ENCODE results near the gene HPS4. TPM values are rescaled to one million over a fixed set of nuclear protein-coding genes. Genes with fewer than 3 reads are reported as not detected.

HPS4 gene
- total RNA-seq, 1 experiment from 2014 or later: 40.7 TPM

GRCh38 chr22:26487996-26488395 is 4.4 kb upstream of the HPS4 start:
- DNase-seq: no peak
- Mint-ChIP-seq H3K4me3 (ENCODE audit: low read depth, unreplicated experiment) (no peak overlapping the region), H3K4me1 (ENCODE audit: low read depth, unreplicated experiment) (peaks cover 31% of the 10 kb centered on the region), H3K36me3 (ENCODE audit: insufficient read depth, unreplicated experiment) (peaks cover 54% of the 10 kb centered on the region), H3K27me3 (ENCODE audit: unreplicated experiment) (no peaks in the 10 kb centered on the region), H3K9me3 (ENCODE audit: low read depth, unreplicated experiment) (no peaks in the 10 kb centered on the region), H3K27ac (ENCODE audit: unreplicated experiment) (no peak overlapping the region)
- TF ChIP-seq, protein P1, sequence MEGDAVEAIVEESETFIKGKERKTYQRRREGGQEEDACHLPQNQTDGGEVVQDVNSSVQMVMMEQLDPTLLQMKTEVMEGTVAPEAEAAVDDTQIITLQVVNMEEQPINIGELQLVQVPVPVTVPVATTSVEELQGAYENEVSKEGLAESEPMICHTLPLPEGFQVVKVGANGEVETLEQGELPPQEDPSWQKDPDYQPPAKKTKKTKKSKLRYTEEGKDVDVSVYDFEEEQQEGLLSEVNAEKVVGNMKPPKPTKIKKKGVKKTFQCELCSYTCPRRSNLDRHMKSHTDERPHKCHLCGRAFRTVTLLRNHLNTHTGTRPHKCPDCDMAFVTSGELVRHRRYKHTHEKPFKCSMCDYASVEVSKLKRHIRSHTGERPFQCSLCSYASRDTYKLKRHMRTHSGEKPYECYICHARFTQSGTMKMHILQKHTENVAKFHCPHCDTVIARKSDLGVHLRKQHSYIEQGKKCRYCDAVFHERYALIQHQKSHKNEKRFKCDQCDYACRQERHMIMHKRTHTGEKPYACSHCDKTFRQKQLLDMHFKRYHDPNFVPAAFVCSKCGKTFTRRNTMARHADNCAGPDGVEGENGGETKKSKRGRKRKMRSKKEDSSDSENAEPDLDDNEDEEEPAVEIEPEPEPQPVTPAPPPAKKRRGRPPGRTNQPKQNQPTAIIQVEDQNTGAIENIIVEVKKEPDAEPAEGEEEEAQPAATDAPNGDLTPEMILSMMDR (IDR thresholded peaks at IDR 0.05; ENCODE audit: unreplicated experiment): no peak
- CTCF ChIA-PET: no interaction called here
- intact Hi-C loops (cut with micrococcal nuclease; ENCODE audit: unreplicated experiment): no loop called here
- no TSS peak for BruUV-seq (replicated peaks)

- no peaks in the 10 kb centered on the region for H3K27me3 Mint-ChIP-seq (ENCODE audit: unreplicated experiment)
- no peak overlapping the region for H3K4me3 Mint-ChIP-seq (ENCODE audit: low read depth, unreplicated experiment)
- CTCF ChIA-PET: no interaction called here
- no peaks in the 10 kb centered on the region for H3K9me3 Mint-ChIP-seq (ENCODE audit: low read depth, unreplicated experiment)
- peaks cover 63% of the 10 kb centered on the region for H3K36me3 Mint-ChIP-seq (ENCODE audit: insufficient read depth, unreplicated experiment)
- no peak for DNase-seq
- no TSS peak for BruUV-seq (replicated peaks)
- H3K27ac Mint-ChIP-seq (ENCODE audit: unreplicated experiment): no peak overlapping the region
- TF ChIP-seq, protein P1 (IDR thresholded peaks at IDR 0.05; ENCODE audit: unreplicated experiment): no peak
- peaks cover 47% of the 10 kb centered on the region for H3K4me1 Mint-ChIP-seq (ENCODE audit: low read depth, unreplicated experiment)
- intact Hi-C loops (cut with micrococcal nuclease; ENCODE audit: unreplicated experiment): no loop called here
Measured at GRCh38 chr22:26486394-26486793, 2.8 kb upstream of the HPS4 start.

DNA sequence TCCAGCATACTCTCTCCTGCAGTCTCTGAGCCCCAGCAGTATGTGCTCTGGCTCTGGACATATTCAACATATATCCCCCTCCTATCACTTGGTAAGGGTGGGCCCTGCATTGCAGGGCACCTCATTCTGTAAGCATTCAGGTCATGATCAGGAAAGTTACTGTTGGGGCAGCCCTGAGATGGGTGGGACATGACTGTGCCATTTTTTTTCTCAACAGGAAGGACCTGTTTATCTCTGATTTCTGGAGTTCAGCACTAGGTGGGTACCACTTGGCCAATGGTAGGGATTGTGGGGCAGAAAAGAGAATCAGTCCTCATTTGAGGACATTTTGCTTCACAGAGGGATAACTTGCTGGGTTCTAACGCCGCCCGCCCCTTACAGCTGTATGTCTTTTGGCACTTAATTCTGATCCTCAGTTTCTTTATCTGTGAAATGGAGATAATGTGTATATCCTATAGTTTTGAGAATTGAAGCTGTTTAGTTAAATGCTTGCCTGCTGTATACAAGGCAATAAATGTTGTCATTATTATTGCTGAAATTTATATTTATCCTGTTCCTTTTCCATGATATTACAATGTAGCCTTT is 2.3 kb upstream of the HPS4 start:
- intact Hi-C loops (cut with micrococcal nuclease; ENCODE audit: unreplicated experiment): no loop called here
- CTCF ChIA-PET: no interaction called here
- no peak for DNase-seq
- Mint-ChIP-seq H3K27me3 (ENCODE audit: unreplicated experiment) (no peaks in the 10 kb centered on the region), H3K36me3 (ENCODE audit: insufficient read depth, unreplicated experiment) (peaks cover 65% of the 10 kb centered on the region), H3K4me1 (ENCODE audit: low read depth, unreplicated experiment) (peaks cover 52% of the 10 kb centered on the region), H3K4me3 (ENCODE audit: low read depth, unreplicated experiment) (peak overlapping the region; percentile 85), H3K9me3 (ENCODE audit: low read depth, unreplicated experiment) (no peaks in the 10 kb centered on the region), H3K27ac (ENCODE audit: unreplicated experiment) (no peak overlapping the region)
- BruUV-seq (replicated peaks): no TSS peak
- TF ChIP-seq, protein P1 (IDR thresholded peaks at IDR 0.05; ENCODE audit: unreplicated experiment): no peak

- Mint-ChIP-seq H3K4me1 (ENCODE audit: low read depth, unreplicated experiment) (peaks cover 56% of the 10 kb centered on the region), H3K36me3 (ENCODE audit: insufficient read depth, unreplicated experiment) (peaks cover 60% of the 10 kb centered on the region), H3K4me3 (ENCODE audit: low read depth, unreplicated experiment) (peak overlapping the region; percentile 85), H3K27me3 (ENCODE audit: unreplicated experiment) (no peaks in the 10 kb centered on the region), H3K27ac (ENCODE audit: unreplicated experiment) (no peak overlapping the region), H3K9me3 (ENCODE audit: low read depth, unreplicated experiment) (no peaks in the 10 kb centered on the region)
- no peak for DNase-seq
- BruUV-seq (replicated peaks): no TSS peak
- CTCF ChIA-PET: interaction anchor here (0.6 to 1.5 kb wide), 3 partner anchors 17 to 121 kb away, joined by 3 to 9 read pairs (median 4); no protein-coding TSS in a partner anchor
- intact Hi-C loops (cut with micrococcal nuclease; ENCODE audit: unreplicated experiment): no loop called here
- TF ChIP-seq, protein P1 (IDR thresholded peaks at IDR 0.05; ENCODE audit: unreplicated experiment): no peak
Measured at GRCh38 chr22:26485013-26485412, 1.4 kb upstream of the HPS4 start.

All from Calu3 (cell line).